Activated CD8-positive, alpha-beta memory T cell treated with anti-CD3 and anti-CD28 coated beads, Interleukin-2, amount 50 U/mL, for 1 hour (primary cell): ENCODE data around the gene TMCC1.
"Not testable (repeated sequence)": the region's sequence is repeated elsewhere in the genome, so short reads cannot be mapped to it uniquely, and the experiment has no call there.

ENCODE experiments used
- DNase-seq: peaks from one replicate; pipeline ENCODE4 v3.0.0-alpha.2; 2020; ENCODE audit errors: extremely low read depth

The TMCC1 gene

GRCh38 chr3:129836381-129837064 is 57.0 kb downstream of the TMCC1 start:
- no peak for DNase-seq

GRCh38 chr3:129835198-129835597 is 58.3 kb downstream of the TMCC1 start:
- no peak for DNase-seq

- DNase-seq = no peak
These were observed 58.9 kb downstream of the TMCC1 start for GRCh38 chr3:129834580-129834979.

- DNase-seq = not testable (repeated sequence)
These were observed 61.6 kb downstream of the TMCC1 start for GRCh38 chr3:129831942-129832341.

GRCh38 chr3:129831503-129831902 is 62.0 kb downstream of the TMCC1 start:
- no peak for DNase-seq

GRCh38 chr3:129829640-129830039 is 63.9 kb downstream of the TMCC1 start:
- DNase-seq = no peak

- no peak for DNase-seq
These were observed 65.7 kb downstream of the TMCC1 start for GRCh38 chr3:129827765-129828164.

GRCh38 chr3:129824926-129825541 is 68.5 kb downstream of the TMCC1 start:
- peak; percentile 7 for DNase-seq

- no peak for DNase-seq
These were observed 70.8 kb downstream of the TMCC1 start for GRCh38 chr3:129822679-129823078.

- DNase-seq = no peak
These were observed 71.3 kb downstream of the TMCC1 start for GRCh38 chr3:129822241-129822640.

GRCh38 chr3:129820587-129820986 is 72.9 kb downstream of the TMCC1 start:
- no peak for DNase-seq

GRCh38 chr3:129812589-129812988 is 80.9 kb downstream of the TMCC1 start:
- DNase-seq = no peak

GRCh38 chr3:129809297-129809696 is 84.2 kb downstream of the TMCC1 start:
- no peak for DNase-seq

GRCh38 chr3:129796146-129796545 is 97.4 kb downstream of the TMCC1 start:
- no peak for DNase-seq

GRCh38 chr3:129795186-129796010 is 98.1 kb downstream of the TMCC1 start:
- no peak for DNase-seq

GRCh38 chr3:129794311-129795185 is 99.0 kb downstream of the TMCC1 start:
- DNase-seq = no peak

- no peak for DNase-seq
These were observed 99.6 kb downstream of the TMCC1 start for GRCh38 chr3:129793942-129794310.

GRCh38 chr3:129793319-129793718 is 100.2 kb downstream of the TMCC1 start:
- DNase-seq = no peak

- DNase-seq = no peak
These were observed 110.0 kb downstream of the TMCC1 start for GRCh38 chr3:129783470-129783869.

GRCh38 chr3:129778871-129779270 is 114.6 kb downstream of the TMCC1 start:
- DNase-seq = no peak

GRCh38 chr3:129777806-129778205 is 115.7 kb downstream of the TMCC1 start:
- DNase-seq = no peak

- DNase-seq = no peak
These were observed 117.6 kb downstream of the TMCC1 start for GRCh38 chr3:129775870-129776269.
